Loucy (cell line): ENCODE results near the gene ARHGAP15.

Experiments used
- H2AFZ ChIP-seq: fragments of 200-600 bp; sonication (generic); 2 replicates; pipeline ENCODE4 v1.6.0; 2016; ENCODE audit warnings: antibody characterized with exemption, mild to moderate bottlenecking, low read length, moderate library complexity
- H3F3A ChIP-seq: fragments of 200-600 bp; 2 replicates; pipeline ENCODE4 v1.6.0; 2016; ENCODE audit warnings: antibody characterized with exemption, low read depth, mild to moderate bottlenecking
- H3K27me3 ChIP-seq: fragments of 200-600 bp; sonication (generic); 2 replicates; pipeline ENCODE4 v1.6.1; 2014; ENCODE audit warnings: low read length, mild to moderate bottlenecking; ENCODE audit not compliant: insufficient read depth, poor library complexity, severe bottlenecking
- H3K36me3 ChIP-seq: fragments of 200-600 bp; sonication (generic); 2 replicates; pipeline ENCODE4 v1.6.1; 2016; ENCODE audit warnings: low read length; ENCODE audit not compliant: insufficient read depth
- H3K4me1 ChIP-seq: fragments of 200-600 bp; sonication (generic); 2 replicates; pipeline ENCODE4 v1.5.1; 2014; ENCODE audit warnings: low read length, mild to moderate bottlenecking; ENCODE audit not compliant: insufficient read depth, poor library complexity, severe bottlenecking
- H3K4me2 ChIP-seq: fragments of 200-600 bp; sonication (generic); 2 replicates; pipeline ENCODE4 v1.6.0; 2014; ENCODE audit warnings: antibody characterized with exemption, low read length, low read depth, mild to moderate bottlenecking; ENCODE audit not compliant: poor library complexity, severe bottlenecking
- H3K4me3 ChIP-seq: fragments of 200-600 bp; sonication (generic); 2 replicates; pipeline ENCODE4 v1.5.1; 2014; ENCODE audit warnings: low read length, mild to moderate bottlenecking, mixed read lengths; ENCODE audit not compliant: poor library complexity, severe bottlenecking
- H3K79me2 ChIP-seq: fragments of 200-600 bp; sonication (generic); 2 replicates; pipeline ENCODE4 v1.6.1; 2014; ENCODE audit warnings: low read length; ENCODE audit not compliant: insufficient read depth
- H3K9ac ChIP-seq: fragments of 200-600 bp; sonication (generic); 2 replicates; pipeline ENCODE4 v1.6.0; 2014; ENCODE audit warnings: mild to moderate bottlenecking, low read depth, low read length, moderate library complexity; ENCODE audit not compliant: poor library complexity, severe bottlenecking
- H3K9me2 ChIP-seq: fragments of 200-600 bp; sonication (generic); replicated peaks from 2 replicates; pipeline ENCODE4 v1.6.1; 2016; ENCODE audit warnings: low read depth, low read length, mixed read lengths
- H3K9me3 ChIP-seq: fragments of 200-600 bp; sonication (generic); 2 replicates; pipeline ENCODE4 v1.6.1; 2014; ENCODE audit warnings: mild to moderate bottlenecking, antibody characterized with exemption, low read length, low read depth; ENCODE audit not compliant: insufficient read depth
- H4K20me1 ChIP-seq: fragments of 200-600 bp; sonication (generic); 2 replicates; pipeline ENCODE4 v1.6.0; 2014; ENCODE audit warnings: antibody characterized with exemption, low read length, mild to moderate bottlenecking; ENCODE audit not compliant: insufficient read depth, poor library complexity, severe bottlenecking
- EZH2phosphoT487 ChIP-seq: fragments of 200-600 bp; IDR thresholded peaks from 2 replicates; pipeline ENCODE4 v1.6.1; 2018; ENCODE audit warnings: antibody characterized with exemption, mild to moderate bottlenecking, moderate library complexity, borderline replicate concordance
- TF ChIP-seq, protein P1 (sequence below): fragments of 200-600 bp; sonication (generic); conservative IDR thresholded peaks from 2 replicates; pipeline ENCODE4 v1.5.1; 2014; ENCODE audit warnings: mild to moderate bottlenecking, antibody characterized with exemption, low read length

Gene ARHGAP15

DNA sequence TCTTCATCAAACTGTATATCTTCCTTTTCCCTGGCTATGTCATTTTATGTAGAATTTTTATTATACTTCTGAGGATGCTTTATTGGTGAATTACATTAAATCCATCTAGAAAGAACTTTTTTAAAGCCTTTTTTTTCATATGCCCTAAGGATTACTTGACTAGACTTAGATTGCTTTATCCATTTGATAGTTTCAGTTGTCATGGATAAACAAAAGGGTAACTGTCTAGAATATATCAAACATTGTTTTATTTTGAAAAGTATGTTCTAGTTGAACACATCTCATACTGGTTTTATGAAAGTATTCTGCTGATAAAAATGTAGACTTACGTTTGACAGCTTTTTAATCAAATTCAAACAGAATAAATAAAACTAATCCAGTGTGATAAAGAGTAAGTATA, 639.8 kb downstream of the ARHGAP15 start:
- H3K27me3 ChIP-seq, result no peaks in the 10 kb centered on the region
- no peak overlapping the region for H2AFZ ChIP-seq
- no peaks in the 10 kb centered on the region for H4K20me1 ChIP-seq
- H3K4me1 ChIP-seq, result no peaks in the 10 kb centered on the region
- no peaks in the 10 kb centered on the region for H3K9me3 ChIP-seq
- no peak overlapping the region for H3K4me2 ChIP-seq
- H3K9me2 ChIP-seq, result no peaks in the 10 kb centered on the region
- H3F3A ChIP-seq, result no peaks in the 10 kb centered on the region
- H3K36me3 ChIP-seq, result peaks cover 27% of the 10 kb centered on the region; the same call in 1 of the 2 replicates
- no peak overlapping the region for H3K4me3 ChIP-seq
- H3K9ac ChIP-seq, result no peak overlapping the region
- no peaks in the 10 kb centered on the region for H3K79me2 ChIP-seq
- no peak for TF ChIP-seq EZH2phosphoT487
- TF ChIP-seq, protein P1, sequence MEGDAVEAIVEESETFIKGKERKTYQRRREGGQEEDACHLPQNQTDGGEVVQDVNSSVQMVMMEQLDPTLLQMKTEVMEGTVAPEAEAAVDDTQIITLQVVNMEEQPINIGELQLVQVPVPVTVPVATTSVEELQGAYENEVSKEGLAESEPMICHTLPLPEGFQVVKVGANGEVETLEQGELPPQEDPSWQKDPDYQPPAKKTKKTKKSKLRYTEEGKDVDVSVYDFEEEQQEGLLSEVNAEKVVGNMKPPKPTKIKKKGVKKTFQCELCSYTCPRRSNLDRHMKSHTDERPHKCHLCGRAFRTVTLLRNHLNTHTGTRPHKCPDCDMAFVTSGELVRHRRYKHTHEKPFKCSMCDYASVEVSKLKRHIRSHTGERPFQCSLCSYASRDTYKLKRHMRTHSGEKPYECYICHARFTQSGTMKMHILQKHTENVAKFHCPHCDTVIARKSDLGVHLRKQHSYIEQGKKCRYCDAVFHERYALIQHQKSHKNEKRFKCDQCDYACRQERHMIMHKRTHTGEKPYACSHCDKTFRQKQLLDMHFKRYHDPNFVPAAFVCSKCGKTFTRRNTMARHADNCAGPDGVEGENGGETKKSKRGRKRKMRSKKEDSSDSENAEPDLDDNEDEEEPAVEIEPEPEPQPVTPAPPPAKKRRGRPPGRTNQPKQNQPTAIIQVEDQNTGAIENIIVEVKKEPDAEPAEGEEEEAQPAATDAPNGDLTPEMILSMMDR, result no peak

DNA sequence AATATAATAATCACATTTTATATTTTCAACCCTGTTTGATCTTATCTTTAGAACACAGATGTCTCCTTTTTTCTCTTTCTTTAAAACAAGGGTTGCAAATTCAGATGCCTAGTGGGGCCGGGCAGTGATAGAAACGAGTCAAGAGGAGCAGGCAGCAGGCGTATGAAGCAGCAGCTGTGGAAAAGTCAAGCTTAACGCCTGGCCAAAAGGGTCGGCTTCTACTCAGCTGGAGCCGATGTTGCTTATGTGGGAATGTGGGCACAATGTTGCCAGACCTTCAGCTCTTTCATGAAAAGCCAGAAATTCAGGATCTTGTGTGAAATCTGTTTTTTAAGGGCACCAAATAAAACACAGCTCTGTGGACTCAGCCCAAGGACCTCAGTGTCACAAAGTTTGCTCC, 642.7 kb downstream of the ARHGAP15 start:
- H3K4me3 ChIP-seq, result no peak overlapping the region
- no peak overlapping the region for H3K9ac ChIP-seq
- H4K20me1 ChIP-seq, result no peaks in the 10 kb centered on the region
- H3K4me2 ChIP-seq, result no peak overlapping the region
- no peaks in the 10 kb centered on the region for H3K79me2 ChIP-seq
- H3K27me3 ChIP-seq, result no peaks in the 10 kb centered on the region
- H3K9me2 ChIP-seq, result no peaks in the 10 kb centered on the region
- H3K36me3 ChIP-seq, result peaks cover 27% of the 10 kb centered on the region; the same call in 1 of the 2 replicates
- no peak overlapping the region for H2AFZ ChIP-seq
- no peaks in the 10 kb centered on the region for H3K4me1 ChIP-seq
- TF ChIP-seq, protein P1, result no peak
- TF ChIP-seq EZH2phosphoT487, result no peak
- no peaks in the 10 kb centered on the region for H3K9me3 ChIP-seq
- H3F3A ChIP-seq, result no peaks in the 10 kb centered on the region

DNA sequence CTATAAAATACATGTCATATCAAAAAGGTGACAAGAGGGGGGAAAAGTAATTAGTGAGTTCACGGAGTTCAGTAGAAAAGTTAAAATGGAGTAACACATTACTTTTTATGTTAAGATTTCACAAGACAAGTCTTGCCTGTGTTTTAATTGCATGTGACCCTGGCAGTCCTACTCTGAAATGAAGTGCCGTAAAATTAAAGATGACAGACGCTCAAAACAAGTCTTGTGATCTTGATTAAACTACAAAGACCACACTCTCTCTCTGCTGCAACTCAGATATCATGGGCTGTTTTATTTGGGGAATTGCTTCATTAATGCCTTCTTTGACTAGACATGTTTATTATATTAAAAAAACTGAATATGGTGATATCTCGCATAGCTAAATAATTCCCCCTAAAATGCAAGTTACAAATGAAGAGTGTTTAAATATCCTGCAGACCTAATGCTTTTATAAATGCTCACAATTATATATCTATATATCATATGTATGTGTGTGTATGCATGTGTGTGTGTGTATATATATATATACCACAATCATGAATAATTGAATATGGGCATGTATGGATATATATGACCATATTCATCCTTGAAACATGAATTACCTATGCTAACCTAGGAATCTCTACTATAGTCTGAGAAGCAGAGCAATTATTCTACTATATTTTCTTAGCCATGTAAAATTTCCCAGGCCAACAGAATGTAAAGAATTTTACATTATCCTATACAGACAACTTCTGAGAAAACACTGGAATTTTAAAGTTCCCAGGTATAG, 647.5 kb downstream of the ARHGAP15 start:
- TF ChIP-seq EZH2phosphoT487, result no peak
- TF ChIP-seq, protein P1, result no peak
- no peak overlapping the region for H3K4me2 ChIP-seq
- H3K9me2 ChIP-seq, result no peaks in the 10 kb centered on the region
- H3K9me3 ChIP-seq, result no peaks in the 10 kb centered on the region
- H3K4me1 ChIP-seq, result no peaks in the 10 kb centered on the region
- no peaks in the 10 kb centered on the region for H3F3A ChIP-seq
- no peaks in the 10 kb centered on the region for H4K20me1 ChIP-seq
- H3K4me3 ChIP-seq, result no peak overlapping the region
- no peak overlapping the region for H3K9ac ChIP-seq
- H3K27me3 ChIP-seq, result no peaks in the 10 kb centered on the region
- H2AFZ ChIP-seq, result no peak overlapping the region
- H3K79me2 ChIP-seq, result no peaks in the 10 kb centered on the region
- H3K36me3 ChIP-seq, result no peaks in the 10 kb centered on the region
